Progenitor cell of endocrine pancreas (in vitro differentiated cells): Measurements from ENCODE around the gene CTNNA1. TPM values are rescaled to one million over a fixed set of nuclear protein-coding genes. Genes with fewer than 3 reads are reported as not detected.
"Not testable (repeated sequence)": the region's sequence is repeated elsewhere in the genome, so short reads cannot be mapped to it uniquely, and the experiment has no call there.

ENCODE experiments used
- DNase-seq: peaks from one replicate; pipeline ENCODE4 v3.0.0; 2021; ENCODE audit warnings: low spot score; ENCODE audit not compliant: unreplicated experiment
- H3K27ac Mint-ChIP-seq: 2 replicates; pipeline ENCODE4 v1.8.0; 2021; ENCODE audit warnings: mild to moderate bottlenecking, moderate library complexity, mixed read lengths
- H3K27me3 Mint-ChIP-seq: 2 replicates; pipeline ENCODE4 v1.8.0; 2021; ENCODE audit warnings: mixed read lengths
- H3K36me3 Mint-ChIP-seq: 2 replicates; pipeline ENCODE4 v1.8.0; 2022; ENCODE audit warnings: mixed read lengths; ENCODE audit not compliant: insufficient read depth
- H3K4me1 Mint-ChIP-seq: 2 replicates; pipeline ENCODE4 v1.8.0; 2021; ENCODE audit warnings: low read depth, mixed read lengths
- H3K4me3 Mint-ChIP-seq: 2 replicates; pipeline ENCODE4 v1.8.0; 2021; ENCODE audit warnings: low read depth, mild to moderate bottlenecking, moderate library complexity, mixed read lengths
- H3K9me3 Mint-ChIP-seq: 2 replicates; pipeline ENCODE4 v1.8.0; 2021; ENCODE audit warnings: low read depth, mixed read lengths
- total RNA-seq: library from RNA; stranded (reverse); gene quantifications from 2 replicates; pipeline ENCODE4 v1.2.1, GENCODE V29; 2021
- TF ChIP-seq, protein P1 (sequence below): fragments of 200-600 bp; sonication (generic); IDR thresholded peaks from one replicate; pipeline ENCODE4 v1.5.0; 2021; ENCODE audit warnings: antibody characterized with exemption, mild to moderate bottlenecking; ENCODE audit not compliant: unreplicated experiment

Gene CTNNA1
- total RNA-seq, 1 donor from 2014 or later = 394 TPM

GRCh38 chr5:138805096-138805495 lies 51.9 kb downstream of the CTNNA1 start:
- H3K36me3 Mint-ChIP-seq = peaks cover 39% of the 10 kb centered on the region
- H3K4me3 Mint-ChIP-seq = no peak overlapping the region
- no peak for DNase-seq
- TF ChIP-seq, protein P1, sequence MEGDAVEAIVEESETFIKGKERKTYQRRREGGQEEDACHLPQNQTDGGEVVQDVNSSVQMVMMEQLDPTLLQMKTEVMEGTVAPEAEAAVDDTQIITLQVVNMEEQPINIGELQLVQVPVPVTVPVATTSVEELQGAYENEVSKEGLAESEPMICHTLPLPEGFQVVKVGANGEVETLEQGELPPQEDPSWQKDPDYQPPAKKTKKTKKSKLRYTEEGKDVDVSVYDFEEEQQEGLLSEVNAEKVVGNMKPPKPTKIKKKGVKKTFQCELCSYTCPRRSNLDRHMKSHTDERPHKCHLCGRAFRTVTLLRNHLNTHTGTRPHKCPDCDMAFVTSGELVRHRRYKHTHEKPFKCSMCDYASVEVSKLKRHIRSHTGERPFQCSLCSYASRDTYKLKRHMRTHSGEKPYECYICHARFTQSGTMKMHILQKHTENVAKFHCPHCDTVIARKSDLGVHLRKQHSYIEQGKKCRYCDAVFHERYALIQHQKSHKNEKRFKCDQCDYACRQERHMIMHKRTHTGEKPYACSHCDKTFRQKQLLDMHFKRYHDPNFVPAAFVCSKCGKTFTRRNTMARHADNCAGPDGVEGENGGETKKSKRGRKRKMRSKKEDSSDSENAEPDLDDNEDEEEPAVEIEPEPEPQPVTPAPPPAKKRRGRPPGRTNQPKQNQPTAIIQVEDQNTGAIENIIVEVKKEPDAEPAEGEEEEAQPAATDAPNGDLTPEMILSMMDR = no peak
- H3K27me3 Mint-ChIP-seq = no peaks in the 10 kb centered on the region
- H3K4me1 Mint-ChIP-seq = peaks cover 5% of the 10 kb centered on the region
- no peak overlapping the region for H3K27ac Mint-ChIP-seq
- peaks cover 6% of the 10 kb centered on the region for H3K9me3 Mint-ChIP-seq

DNA sequence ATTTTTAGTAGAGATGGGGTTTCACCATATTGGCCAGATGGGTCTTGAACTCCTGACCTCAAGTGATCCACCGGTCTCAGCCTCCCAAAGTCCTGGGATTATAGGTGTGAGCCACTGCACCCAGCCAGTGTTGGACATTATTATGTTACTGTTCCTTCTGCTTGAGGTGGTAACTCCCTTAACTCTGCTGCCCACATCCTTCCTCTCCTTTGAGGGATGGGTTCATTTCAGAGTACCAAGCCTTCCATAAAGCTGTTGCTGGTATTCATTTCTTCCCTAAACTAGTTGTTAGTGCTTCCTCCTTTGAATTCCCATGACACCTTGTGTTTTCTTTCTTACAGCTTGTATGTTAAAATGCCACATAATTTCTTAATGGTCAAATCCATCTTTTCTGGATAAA lies 54.0 kb downstream of the CTNNA1 start:
- DNase-seq = no peak
- Mint-ChIP-seq H3K4me3 (no peak overlapping the region), H3K36me3 (peaks cover 42% of the 10 kb centered on the region), H3K9me3 (peaks cover 6% of the 10 kb centered on the region), H3K4me1 (peaks cover 5% of the 10 kb centered on the region), H3K27ac (no peak overlapping the region), H3K27me3 (no peaks in the 10 kb centered on the region)
- TF ChIP-seq, protein P1 = no peak

- H3K4me1 Mint-ChIP-seq = peaks cover 5% of the 10 kb centered on the region
- H3K27me3 Mint-ChIP-seq = no peaks in the 10 kb centered on the region
- DNase-seq = no peak
- peaks cover 6% of the 10 kb centered on the region for H3K9me3 Mint-ChIP-seq
- H3K4me3 Mint-ChIP-seq = no peak overlapping the region
- TF ChIP-seq, protein P1 = no peak
- H3K36me3 Mint-ChIP-seq = peaks cover 52% of the 10 kb centered on the region
- peak overlapping the region; percentile 71 for H3K27ac Mint-ChIP-seq
Observed at GRCh38 chr5:138809391-138809790, 56.2 kb downstream of the CTNNA1 start.

GRCh38 chr5:138810861-138811260 lies 57.6 kb downstream of the CTNNA1 start:
- not testable (repeated sequence) for DNase-seq, H3K27me3 Mint-ChIP-seq, H3K4me3 Mint-ChIP-seq, H3K27ac Mint-ChIP-seq, H3K4me1 Mint-ChIP-seq, H3K9me3 Mint-ChIP-seq
- H3K36me3 Mint-ChIP-seq = peaks cover 49% of the 10 kb centered on the region

- H3K27me3 Mint-ChIP-seq = no peaks in the 10 kb centered on the region
- H3K4me3 Mint-ChIP-seq = no peak overlapping the region
- no peaks in the 10 kb centered on the region for H3K9me3 Mint-ChIP-seq
- H3K36me3 Mint-ChIP-seq = peaks cover 39% of the 10 kb centered on the region
- DNase-seq = no peak
- TF ChIP-seq, protein P1 = no peak
- H3K4me1 Mint-ChIP-seq = no peaks in the 10 kb centered on the region
- no peak overlapping the region for H3K27ac Mint-ChIP-seq
Observed at GRCh38 chr5:138815529-138815928, 62.3 kb downstream of the CTNNA1 start.

GRCh38 chr5:138817241-138817640 lies 64.0 kb downstream of the CTNNA1 start:
- H3K9me3 Mint-ChIP-seq = no peaks in the 10 kb centered on the region

More at GRCh38 chr5:138817241-138817640, 64.0 kb downstream of the CTNNA1 start:
- Mint-ChIP-seq H3K36me3 (peaks cover 30% of the 10 kb centered on the region), H3K27ac (no peak overlapping the region), H3K4me1 (no peaks in the 10 kb centered on the region), H3K4me3 (no peak overlapping the region), H3K27me3 (no peaks in the 10 kb centered on the region)
- no peak for DNase-seq
- TF ChIP-seq, protein P1 = no peak
